Hepatocyte (in vitro differentiated cells): ENCODE results near the gene CYP11A1. TPM values are rescaled to one million over a fixed set of nuclear protein-coding genes. Genes with fewer than 3 reads are reported as not detected.

ENCODE experiments used
- DNase-seq: peaks from one replicate; pipeline ENCODE4 v3.0.0-alpha.2; 2016; ENCODE audit warnings: low spot score
- H2AFZ ChIP-seq: fragments of 200-600 bp; sonication (generic); 2 replicates; pipeline ENCODE4 v1.6.0; 2016; ENCODE audit warnings: antibody characterized with exemption, mild to moderate bottlenecking
- H3K27ac ChIP-seq: fragments of 200-600 bp; sonication (generic); 2 replicates; pipeline ENCODE4 v1.5.1; 2016; ENCODE audit warnings: mild to moderate bottlenecking
- H3K27me3 ChIP-seq: fragments of 200-600 bp; sonication (generic); 2 replicates; pipeline ENCODE4 v1.6.1; 2016
- H3K36me3 ChIP-seq: fragments of 200-600 bp; sonication (generic); replicated peaks from 2 replicates; pipeline ENCODE4 v1.5.1; 2016; ENCODE audit warnings: low read depth; ENCODE audit not compliant: insufficient read depth
- H3K4me1 ChIP-seq: fragments of 200-600 bp; sonication (generic); 2 replicates; pipeline ENCODE4 v1.5.1; 2016; ENCODE audit warnings: mild to moderate bottlenecking, moderate library complexity; ENCODE audit not compliant: insufficient read depth
- H3K4me2 ChIP-seq: fragments of 200-600 bp; sonication (generic); 2 replicates; pipeline ENCODE4 v1.6.0; 2016
- H3K4me3 ChIP-seq: fragments of 200-600 bp; sonication (generic); 2 replicates; pipeline ENCODE4 v1.5.1; 2016; ENCODE audit warnings: mild to moderate bottlenecking
- H3K79me2 ChIP-seq: fragments of 200-600 bp; sonication (generic); 2 replicates; pipeline ENCODE4 v1.6.0; 2017; ENCODE audit warnings: mild to moderate bottlenecking
- H3K9me2 ChIP-seq: fragments of 200-600 bp; sonication (generic); replicated peaks from 2 replicates; pipeline ENCODE4 v1.6.0; 2017; ENCODE audit warnings: mild to moderate bottlenecking; ENCODE audit not compliant: insufficient read depth
- H3K9me3 ChIP-seq: fragments of 200-600 bp; sonication (generic); 2 replicates; pipeline ENCODE4 v1.5.1; 2016; ENCODE audit warnings: low read depth, mild to moderate bottlenecking
- H4K20me1 ChIP-seq: fragments of 200-600 bp; sonication (generic); 2 replicates; pipeline ENCODE4 v1.6.0; 2016; ENCODE audit warnings: mild to moderate bottlenecking; ENCODE audit not compliant: insufficient read depth, poor library complexity, severe bottlenecking
- CTCF ChIP-seq: fragments of 200-600 bp; sonication (generic); IDR thresholded peaks from 2 replicates; pipeline ENCODE4 v1.5.1; 2016; ENCODE audit warnings: antibody characterized with exemption, mild to moderate bottlenecking; ENCODE audit not compliant: poor library complexity
- EZH2 ChIP-seq: fragments of 200-600 bp; sonication (generic); IDR thresholded peaks from 2 replicates; pipeline ENCODE4 v1.6.1; 2016; ENCODE audit warnings: antibody characterized with exemption, mild to moderate bottlenecking, borderline replicate concordance
- EZH2phosphoT487 ChIP-seq: fragments of 200-600 bp; sonication (generic); IDR thresholded peaks from one replicate; pipeline ENCODE4 v1.6.1; 2018; ENCODE audit warnings: antibody characterized with exemption, mild to moderate bottlenecking, low read depth, moderate library complexity; ENCODE audit not compliant: unreplicated experiment, severe bottlenecking
- WGBS: methylation state at CpG from one replicate; pipeline ENCODE4 v1.1.6; 2016; ENCODE audit warnings: low lambda C conversion rate; ENCODE audit errors: missing lambda C conversion rate; 5-methylcytosine and 5-hydroxymethylcytosine counted together
- polyA plus RNA-seq: library from polyadenylated mRNA; unstranded; fragments of >200 nt; fragmentation: Nextera tagmentation; extraction: Ambion mirVana; gene quantifications from 2 replicates; pipeline ENCODE4 v1.2.1, GENCODE V29; 2016
- total RNA-seq: library from RNA; depleted of rRNA; stranded (reverse); fragments of >200 nt; gene quantifications from 2 replicates; pipeline ENCODE4 v1.2.3, GENCODE V29; 2014

CYP11A1 gene
- total and polyA plus RNA-seq, 2 experiments from 2014 or later, result 0.80 to 2.6 TPM

DNA sequence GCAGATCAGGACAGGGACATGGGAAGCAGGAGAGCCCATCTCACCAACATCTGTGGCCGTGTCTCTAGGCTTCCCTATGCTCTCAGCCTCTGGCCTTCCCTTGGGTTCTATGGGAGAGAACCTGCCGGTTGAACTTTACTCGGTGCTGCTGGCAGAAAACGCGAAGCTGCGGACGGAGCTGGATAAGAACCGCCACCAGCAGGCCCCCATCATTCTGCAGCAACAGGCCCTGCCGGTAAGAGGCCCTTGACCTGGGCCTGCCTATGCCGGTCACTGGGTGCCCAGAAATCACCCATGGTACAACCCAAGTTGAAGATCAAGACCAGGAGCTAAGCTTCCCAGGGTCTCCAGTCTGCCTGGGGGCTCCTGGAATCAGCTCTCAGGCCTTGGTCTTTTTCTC lies 34.8 kb downstream of the CYP11A1 start:
- WGBS, result 95% methylated on average over 10 of the region's 10 CpGs
- DNase-seq, result no peak

DNA sequence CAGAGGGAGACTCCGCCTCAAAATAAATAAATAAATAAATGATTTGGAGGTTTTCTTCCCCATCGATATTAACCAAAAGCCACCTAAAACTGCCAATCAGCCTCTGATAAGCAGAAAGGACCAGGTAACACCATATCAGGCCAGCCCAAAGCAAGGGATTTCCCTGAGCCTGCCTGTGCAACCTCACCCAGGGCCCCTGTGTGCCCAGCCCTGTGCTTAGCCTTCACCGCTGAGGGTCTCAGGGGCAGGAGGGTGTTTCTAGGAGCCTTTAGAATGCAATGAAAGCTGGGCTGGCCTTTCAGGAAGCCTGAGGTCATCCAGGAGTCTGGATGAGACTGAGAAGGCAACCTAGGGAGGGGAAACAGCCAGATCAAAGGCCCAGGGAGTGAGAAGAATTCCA lies 35.4 kb downstream of the CYP11A1 start:
- Histone ChIP-seq H3K36me3 (no peaks in the 10 kb centered on the region), H3K27ac (no peak overlapping the region), H3K27me3 (no peaks in the 10 kb centered on the region), H3K4me1 (no peaks in the 10 kb centered on the region), H4K20me1 (no peaks in the 10 kb centered on the region), H3K4me3 (no peak overlapping the region), H3K4me2 (no peak overlapping the region), H2AFZ (no peak overlapping the region), H3K9me3 (no peaks in the 10 kb centered on the region), H3K79me2 (no peaks in the 10 kb centered on the region), H3K9me2 (no peaks in the 10 kb centered on the region)
- no peak for TF ChIP-seq EZH2phosphoT487
- TF ChIP-seq EZH2, result no peak
- TF ChIP-seq CTCF, result no peak
- WGBS, result 89% methylated on average over 3 of the region's 3 CpGs
- DNase-seq, result no peak

More for the DNA sequence above, 34.8 kb downstream of the CYP11A1 start:
- no peaks in the 10 kb centered on the region for H3K9me3 ChIP-seq
- H2AFZ ChIP-seq, result no peak overlapping the region
- H3K27me3 ChIP-seq, result no peaks in the 10 kb centered on the region
- no peak overlapping the region for H3K4me2 ChIP-seq
- H3K79me2 ChIP-seq, result no peaks in the 10 kb centered on the region
- H3K9me2 ChIP-seq, result no peaks in the 10 kb centered on the region
- no peaks in the 10 kb centered on the region for H3K4me1 ChIP-seq
- H3K36me3 ChIP-seq, result no peaks in the 10 kb centered on the region
- no peak overlapping the region for H3K4me3 ChIP-seq
- H4K20me1 ChIP-seq, result no peaks in the 10 kb centered on the region
- no peak overlapping the region for H3K27ac ChIP-seq
- TF ChIP-seq CTCF, result no peak
- no peak for TF ChIP-seq EZH2phosphoT487

DNA sequence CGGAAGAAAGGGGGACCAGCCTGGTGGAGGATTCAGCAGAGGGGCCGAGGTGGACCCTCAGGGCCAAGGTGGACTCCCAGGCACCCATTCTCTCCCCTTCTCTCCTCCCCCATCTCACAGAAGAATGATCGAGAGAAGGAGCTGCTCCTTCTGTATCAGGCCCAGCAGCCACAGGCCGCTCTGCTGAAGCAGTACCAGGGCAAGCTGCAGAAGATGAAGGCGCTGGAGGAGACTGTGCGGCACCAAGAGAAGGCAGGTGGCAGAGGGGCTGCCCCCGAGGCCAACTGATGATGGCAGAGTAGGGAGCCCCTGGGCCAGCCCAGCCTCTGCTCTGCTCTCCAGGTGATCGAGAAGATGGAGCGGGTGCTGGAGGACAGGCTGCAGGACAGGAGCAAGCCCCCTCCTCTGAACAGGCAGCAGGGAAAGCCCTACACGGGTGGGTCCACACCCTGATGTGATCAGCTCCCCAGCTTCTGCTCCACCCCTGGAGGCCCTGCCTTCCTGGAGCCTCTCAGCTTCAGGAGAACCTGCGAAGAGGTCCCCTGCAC lies 36.5 kb downstream of the CYP11A1 start:
- Histone ChIP-seq H3K4me3 (no peak overlapping the region), H3K4me1 (no peaks in the 10 kb centered on the region), H3K9me2 (no peaks in the 10 kb centered on the region), H3K4me2 (no peak overlapping the region), H4K20me1 (no peaks in the 10 kb centered on the region), H2AFZ (no peak overlapping the region), H3K27me3 (no peaks in the 10 kb centered on the region), H3K79me2 (no peaks in the 10 kb centered on the region), H3K27ac (no peak overlapping the region), H3K9me3 (no peaks in the 10 kb centered on the region), H3K36me3 (no peaks in the 10 kb centered on the region)
- 80% methylated on average over 10 of the region's 11 CpGs for WGBS
- TF ChIP-seq EZH2 (no peak), CTCF (no peak), EZH2phosphoT487 (no peak)
- no peak for DNase-seq
